GM23338 (cell line): ENCODE measurements around the gene ZNF444.

ENCODE experiments used
- CREB1 ChIP-seq: fragments of 250-450 bp; sonication (Bioruptor Pico); IDR thresholded peaks from 2 replicates; pipeline ENCODE4 v1.5.0; 2020; ENCODE audit warnings: low read depth, mild to moderate bottlenecking, moderate library complexity
- ETS1 ChIP-seq: IDR thresholded peaks from 2 replicates; pipeline ENCODE4 v1.6.1; 2016; ENCODE audit warnings: antibody characterized with exemption
- EZH2 ChIP-seq: fragments of 200-600 bp; sonication (generic); IDR thresholded peaks from one replicate; pipeline ENCODE4 v1.8.0; 2017; ENCODE audit warnings: antibody characterized with exemption, mild to moderate bottlenecking, low read depth; ENCODE audit not compliant: unreplicated experiment
- EZH2phosphoT487 ChIP-seq: fragments of 200-600 bp; sonication (generic); IDR thresholded peaks from one replicate; pipeline ENCODE4 v1.8.1; 2018; ENCODE audit warnings: antibody characterized with exemption; ENCODE audit not compliant: unreplicated experiment
- NANOG ChIP-seq: IDR thresholded peaks from 2 replicates; pipeline ENCODE4 v1.6.1; 2016; ENCODE audit warnings: antibody characterized with exemption, borderline replicate concordance
- POLR2AphosphoS5 ChIP-seq: IDR thresholded peaks from 2 replicates; pipeline ENCODE4 v1.6.1; 2016; ENCODE audit warnings: antibody characterized with exemption, low read depth
- REST ChIP-seq: IDR thresholded peaks from one replicate; pipeline ENCODE4 v1.6.1; 2018; ENCODE audit warnings: antibody characterized with exemption; ENCODE audit not compliant: unreplicated experiment
- ZNF331 ChIP-seq: fragments of 250-450 bp; sonication (Bioruptor Pico); IDR thresholded peaks from 2 replicates; pipeline ENCODE4 v1.5.0; 2020; ENCODE audit warnings: low read depth, mild to moderate bottlenecking, moderate library complexity
- TF ChIP-seq, protein P1 (sequence below), 2 experiments: fragments of 200-600 bp in 1 of 2; sonication (generic) in 1 of 2; conservative IDR thresholded peaks; 2 replicates each; pipeline versions ENCODE4 v1.5.1 to v1.6.1; 2016 to 2017; ENCODE audit warnings: antibody characterized with exemption in 2 of 2, low read depth in 2 of 2, mild to moderate bottlenecking in 2 of 2, moderate library complexity in 1 of 2
- TF ChIP-seq, protein P2 (sequence below): fragments of 250-450 bp; sonication (Bioruptor Pico); IDR thresholded peaks from 2 replicates; pipeline ENCODE4 v1.5.0; 2020; ENCODE audit warnings: mild to moderate bottlenecking, moderate library complexity

DNA sequence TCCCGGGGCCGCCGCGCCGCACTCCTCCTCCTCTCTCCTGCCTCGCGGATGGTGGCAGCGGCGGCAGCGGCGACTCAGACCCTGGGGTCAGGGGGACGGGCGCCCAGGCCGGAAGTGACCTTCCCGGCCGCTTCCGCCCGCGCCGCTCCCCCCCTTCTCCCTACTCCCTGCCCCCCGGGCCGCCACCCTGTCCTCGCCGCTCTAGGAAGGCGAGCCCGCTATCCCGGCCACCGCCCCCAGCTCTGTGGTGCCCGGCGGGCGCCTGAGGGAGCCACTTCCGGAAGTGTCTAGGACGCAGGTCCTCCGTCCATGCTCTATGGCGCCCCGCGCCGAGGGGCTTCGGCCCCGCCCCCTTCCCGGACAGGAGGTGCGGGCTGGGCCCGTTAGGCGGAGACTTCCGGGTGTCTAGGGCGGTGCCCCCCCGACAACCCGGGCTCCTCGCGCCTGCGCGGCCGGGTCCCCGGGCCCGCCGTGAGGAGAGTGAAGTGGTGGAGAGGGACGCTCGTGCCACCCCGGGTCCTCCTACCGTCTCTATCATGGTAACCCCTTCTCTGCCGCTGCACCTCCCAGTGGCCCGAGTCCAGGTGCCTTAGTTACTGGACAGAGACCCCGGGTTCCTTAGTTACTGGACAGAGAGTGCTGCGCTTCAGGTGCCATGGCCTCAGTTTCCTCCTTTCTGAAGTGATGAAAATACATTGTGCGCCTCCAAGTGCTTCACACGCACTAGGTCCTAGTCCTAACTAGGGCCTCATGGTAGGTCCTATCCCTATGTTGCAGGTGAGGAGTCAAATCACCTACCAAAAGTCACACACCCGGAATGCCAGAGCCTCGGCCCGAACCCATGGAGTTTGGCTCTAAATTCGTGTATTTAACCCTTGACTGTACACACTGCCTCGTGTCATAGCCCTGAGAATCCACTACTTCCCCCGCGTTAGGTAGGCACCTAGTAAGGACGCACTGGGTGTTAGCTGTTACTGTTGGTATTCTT, 19.6 kb upstream of the ZNF444 start, which contains the start of gene ZNF787:
- TF ChIP-seq, protein P1, sequence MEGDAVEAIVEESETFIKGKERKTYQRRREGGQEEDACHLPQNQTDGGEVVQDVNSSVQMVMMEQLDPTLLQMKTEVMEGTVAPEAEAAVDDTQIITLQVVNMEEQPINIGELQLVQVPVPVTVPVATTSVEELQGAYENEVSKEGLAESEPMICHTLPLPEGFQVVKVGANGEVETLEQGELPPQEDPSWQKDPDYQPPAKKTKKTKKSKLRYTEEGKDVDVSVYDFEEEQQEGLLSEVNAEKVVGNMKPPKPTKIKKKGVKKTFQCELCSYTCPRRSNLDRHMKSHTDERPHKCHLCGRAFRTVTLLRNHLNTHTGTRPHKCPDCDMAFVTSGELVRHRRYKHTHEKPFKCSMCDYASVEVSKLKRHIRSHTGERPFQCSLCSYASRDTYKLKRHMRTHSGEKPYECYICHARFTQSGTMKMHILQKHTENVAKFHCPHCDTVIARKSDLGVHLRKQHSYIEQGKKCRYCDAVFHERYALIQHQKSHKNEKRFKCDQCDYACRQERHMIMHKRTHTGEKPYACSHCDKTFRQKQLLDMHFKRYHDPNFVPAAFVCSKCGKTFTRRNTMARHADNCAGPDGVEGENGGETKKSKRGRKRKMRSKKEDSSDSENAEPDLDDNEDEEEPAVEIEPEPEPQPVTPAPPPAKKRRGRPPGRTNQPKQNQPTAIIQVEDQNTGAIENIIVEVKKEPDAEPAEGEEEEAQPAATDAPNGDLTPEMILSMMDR (conservative IDR thresholded peaks at IDR 0.05; ENCODE audit: low read depth in 2 of 2): no peak
- TF ChIP-seq EZH2phosphoT487 (no peak), NANOG (no peak), ETS1 (peak; percentile 73), EZH2 (no peak), POLR2AphosphoS5 (peak; percentile 43), REST (no peak), CREB1 (CRISPR knock-in tag) (peak; percentile 70), ZNF331 (CRISPR knock-in tag) (no peak)
- TF ChIP-seq, protein P2, sequence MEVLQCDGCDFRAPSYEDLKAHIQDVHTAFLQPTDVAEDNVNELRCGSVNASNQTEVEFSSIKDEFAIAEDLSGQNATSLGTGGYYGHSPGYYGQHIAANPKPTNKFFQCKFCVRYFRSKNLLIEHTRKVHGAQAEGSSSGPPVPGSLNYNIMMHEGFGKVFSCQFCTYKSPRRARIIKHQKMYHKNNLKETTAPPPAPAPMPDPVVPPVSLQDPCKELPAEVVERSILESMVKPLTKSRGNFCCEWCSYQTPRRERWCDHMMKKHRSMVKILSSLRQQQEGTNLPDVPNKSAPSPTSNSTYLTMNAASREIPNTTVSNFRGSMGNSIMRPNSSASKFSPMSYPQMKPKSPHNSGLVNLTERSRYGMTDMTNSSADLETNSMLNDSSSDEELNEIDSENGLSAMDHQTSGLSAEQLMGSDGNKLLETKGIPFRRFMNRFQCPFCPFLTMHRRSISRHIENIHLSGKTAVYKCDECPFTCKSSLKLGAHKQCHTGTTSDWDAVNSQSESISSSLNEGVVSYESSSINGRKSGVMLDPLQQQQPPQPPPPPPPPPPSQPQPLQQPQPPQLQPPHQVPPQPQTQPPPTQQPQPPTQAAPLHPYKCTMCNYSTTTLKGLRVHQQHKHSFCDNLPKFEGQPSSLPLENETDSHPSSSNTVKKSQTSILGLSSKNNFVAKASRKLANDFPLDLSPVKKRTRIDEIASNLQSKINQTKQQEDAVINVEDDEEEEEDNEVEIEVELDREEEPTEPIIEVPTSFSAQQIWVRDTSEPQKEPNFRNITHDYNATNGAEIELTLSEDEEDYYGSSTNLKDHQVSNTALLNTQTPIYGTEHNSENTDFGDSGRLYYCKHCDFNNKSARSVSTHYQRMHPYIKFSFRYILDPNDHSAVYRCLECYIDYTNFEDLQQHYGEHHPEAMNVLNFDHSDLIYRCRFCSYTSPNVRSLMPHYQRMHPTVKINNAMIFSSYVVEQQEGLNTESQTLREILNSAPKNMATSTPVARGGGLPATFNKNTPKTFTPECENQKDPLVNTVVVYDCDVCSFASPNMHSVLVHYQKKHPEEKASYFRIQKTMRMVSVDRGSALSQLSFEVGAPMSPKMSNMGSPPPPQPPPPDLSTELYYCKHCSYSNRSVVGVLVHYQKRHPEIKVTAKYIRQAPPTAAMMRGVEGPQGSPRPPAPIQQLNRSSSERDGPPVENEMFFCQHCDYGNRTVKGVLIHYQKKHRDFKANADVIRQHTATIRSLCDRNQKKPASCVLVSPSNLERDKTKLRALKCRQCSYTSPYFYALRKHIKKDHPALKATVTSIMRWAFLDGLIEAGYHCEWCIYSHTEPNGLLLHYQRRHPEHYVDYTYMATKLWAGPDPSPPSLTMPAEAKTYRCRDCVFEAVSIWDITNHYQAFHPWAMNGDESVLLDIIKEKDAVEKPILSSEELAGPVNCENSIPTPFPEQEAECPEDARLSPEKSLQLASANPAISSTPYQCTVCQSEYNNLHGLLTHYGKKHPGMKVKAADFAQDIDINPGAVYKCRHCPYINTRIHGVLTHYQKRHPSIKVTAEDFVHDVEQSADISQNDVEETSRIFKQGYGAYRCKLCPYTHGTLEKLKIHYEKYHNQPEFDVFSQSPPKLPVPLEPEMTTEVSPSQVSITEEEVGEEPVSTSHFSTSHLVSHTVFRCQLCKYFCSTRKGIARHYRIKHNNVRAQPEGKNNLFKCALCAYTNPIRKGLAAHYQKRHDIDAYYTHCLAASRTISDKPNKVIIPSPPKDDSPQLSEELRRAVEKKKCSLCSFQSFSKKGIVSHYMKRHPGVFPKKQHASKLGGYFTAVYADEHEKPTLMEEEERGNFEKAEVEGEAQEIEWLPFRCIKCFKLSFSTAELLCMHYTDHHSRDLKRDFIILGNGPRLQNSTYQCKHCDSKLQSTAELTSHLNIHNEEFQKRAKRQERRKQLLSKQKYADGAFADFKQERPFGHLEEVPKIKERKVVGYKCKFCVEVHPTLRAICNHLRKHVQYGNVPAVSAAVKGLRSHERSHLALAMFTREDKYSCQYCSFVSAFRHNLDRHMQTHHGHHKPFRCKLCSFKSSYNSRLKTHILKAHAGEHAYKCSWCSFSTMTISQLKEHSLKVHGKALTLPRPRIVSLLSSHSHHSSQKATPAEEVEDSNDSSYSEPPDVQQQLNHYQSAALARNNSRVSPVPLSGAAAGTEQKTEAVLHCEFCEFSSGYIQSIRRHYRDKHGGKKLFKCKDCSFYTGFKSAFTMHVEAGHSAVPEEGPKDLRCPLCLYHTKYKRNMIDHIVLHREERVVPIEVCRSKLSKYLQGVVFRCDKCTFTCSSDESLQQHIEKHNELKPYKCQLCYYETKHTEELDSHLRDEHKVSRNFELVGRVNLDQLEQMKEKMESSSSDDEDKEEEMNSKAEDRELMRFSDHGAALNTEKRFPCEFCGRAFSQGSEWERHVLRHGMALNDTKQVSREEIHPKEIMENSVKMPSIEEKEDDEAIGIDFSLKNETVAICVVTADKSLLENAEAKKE (CRISPR knock-in tag): no peak
